GM18498 (cell line): ENCODE measurements around the gene MYOZ1.

Experiments
- ATAC-seq: cut with Tn5 transposase; IDR thresholded peaks from one replicate; pipeline ENCODE4 v1.9.1; 2021; ENCODE audit warnings: mild to moderate bottlenecking, moderate library complexity; ENCODE audit not compliant: unreplicated experiment

Gene MYOZ1

GRCh38 chr10:73601486-73601921, 39.8 kb downstream of the MYOZ1 start:
- ATAC-seq, result no peak

GRCh38 chr10:73597346-73597745, 43.9 kb downstream of the MYOZ1 start:
- ATAC-seq, result no peak

GRCh38 chr10:73593812-73594211, 47.5 kb downstream of the MYOZ1 start:
- no peak for ATAC-seq

GRCh38 chr10:73593110-73593509, 48.2 kb downstream of the MYOZ1 start:
- no peak for ATAC-seq

- no peak for ATAC-seq
Observed at GRCh38 chr10:73591935-73592699, 49.2 kb downstream of the MYOZ1 start.

- no peak for ATAC-seq
Observed at GRCh38 chr10:73590881-73591799, 50.1 kb downstream of the MYOZ1 start, which contains the start of gene USP54. TSS of gene USP54 (minus strand) at chr10:73591342. CDS start at chr10:73575658, 15,684 bp downstream.

- ATAC-seq, result no peak
Observed at GRCh38 chr10:73589563-73590126, 51.6 kb downstream of the MYOZ1 start.

GRCh38 chr10:73588656-73589055, 52.6 kb downstream of the MYOZ1 start:
- ATAC-seq, result no peak

- no peak for ATAC-seq
Observed at GRCh38 chr10:73586583-73586984, 54.7 kb downstream of the MYOZ1 start.

- no peak for ATAC-seq
Observed at GRCh38 chr10:73585327-73585726, 55.9 kb downstream of the MYOZ1 start.

- ATAC-seq, result no peak
Observed at GRCh38 chr10:73584737-73585136, 56.5 kb downstream of the MYOZ1 start.

- ATAC-seq, result no peak
Observed at GRCh38 chr10:73581918-73582317, 59.4 kb downstream of the MYOZ1 start.
